Tibial artery (tissue), 4 donors: ENCODE measurements around the gene MYBPC3.

ENCODE experiments used
- DNase-seq, 2 donors: peaks; one replicate each; pipeline ENCODE4 v3.0.0-alpha.2; 2019
- H3K27ac ChIP-seq, 2 donors: fragments of 200-600 bp; sonication (generic) in 1 of 2; 1 replicate in 1 of 2; 2 replicates in 1 of 2; pipeline ENCODE4 v1.5.1; 2018 to 2019; ENCODE audit warnings: mild to moderate bottlenecking in 1 of 2
- H3K27me3 ChIP-seq, 2 donors: fragments of 200-600 bp; sonication (generic) in 1 of 2; one replicate each; pipeline versions ENCODE4 v1.5.1 to v1.6.0; 2016 to 2019
- H3K36me3 ChIP-seq, 3 donors: fragments of 200-600 bp; sonication (generic) in 2 of 3; one replicate each; pipeline ENCODE4 v1.5.1; 2016 to 2019; ENCODE audit warnings: mild to moderate bottlenecking in 2 of 3
- H3K4me1 ChIP-seq, 4 donors: fragments of 200-600 bp; sonication (generic) in 2 of 4; 1 replicate in 3 of 4; 2 replicates in 1 of 4; pipeline ENCODE4 v1.5.1; 2016 to 2019
- H3K4me3 ChIP-seq, 2 donors: fragments of 200-600 bp; sonication (generic) in 1 of 2; 1 replicate in 1 of 2; 2 replicates in 1 of 2; pipeline ENCODE4 v1.5.1; 2018 to 2019; ENCODE audit warnings: mild to moderate bottlenecking in 2 of 2
- H3K9me3 ChIP-seq, 3 donors: fragments of 200-600 bp; sonication (generic) in 1 of 3; one replicate each; pipeline ENCODE4 v1.5.1; 2016 to 2019
- intact Hi-C: fragments of 100-400 bp; cut with DNase I; formaldehyde crosslinking; loops from one replicate; pipeline ENCODE4 v1.15.0; 2023; ENCODE audit warnings: low total_unique reads
- TF ChIP-seq, protein P1 (sequence below), 2 experiments: fragments of 200-600 bp in 1 of 2; fragments of 450-650 bp in 1 of 2; IDR thresholded peaks; one replicate each; pipeline ENCODE4 v1.5.1; 2017 to 2019; ENCODE audit warnings: antibody characterized with exemption in 2 of 2, mild to moderate bottlenecking in 1 of 2, moderate library complexity in 1 of 2

MYBPC3 gene

GRCh38 chr11:47352556-47352955, at the start of gene MYBPC3:
Gene MYBPC3 (minus strand): TSS chr11:47352702. CDS start chr11:47352647, 55 bp downstream.
- no peak within 1 kb of the TSS for H3K27ac ChIP-seq
- DNase-seq: no peak
- intact Hi-C loops: loop anchor here (5.0 to 10.0 kb wide), 2 partner anchors 175 to 458 kb away; partner anchors contain the start of gene ARFGAP2
- H3K27me3 ChIP-seq: no peaks in the 10 kb centered on the region
- H3K4me1 ChIP-seq: peaks cover 0 to 11% (median 4%) of the 10 kb centered on the region in 4 donors
- TF ChIP-seq, protein P1, sequence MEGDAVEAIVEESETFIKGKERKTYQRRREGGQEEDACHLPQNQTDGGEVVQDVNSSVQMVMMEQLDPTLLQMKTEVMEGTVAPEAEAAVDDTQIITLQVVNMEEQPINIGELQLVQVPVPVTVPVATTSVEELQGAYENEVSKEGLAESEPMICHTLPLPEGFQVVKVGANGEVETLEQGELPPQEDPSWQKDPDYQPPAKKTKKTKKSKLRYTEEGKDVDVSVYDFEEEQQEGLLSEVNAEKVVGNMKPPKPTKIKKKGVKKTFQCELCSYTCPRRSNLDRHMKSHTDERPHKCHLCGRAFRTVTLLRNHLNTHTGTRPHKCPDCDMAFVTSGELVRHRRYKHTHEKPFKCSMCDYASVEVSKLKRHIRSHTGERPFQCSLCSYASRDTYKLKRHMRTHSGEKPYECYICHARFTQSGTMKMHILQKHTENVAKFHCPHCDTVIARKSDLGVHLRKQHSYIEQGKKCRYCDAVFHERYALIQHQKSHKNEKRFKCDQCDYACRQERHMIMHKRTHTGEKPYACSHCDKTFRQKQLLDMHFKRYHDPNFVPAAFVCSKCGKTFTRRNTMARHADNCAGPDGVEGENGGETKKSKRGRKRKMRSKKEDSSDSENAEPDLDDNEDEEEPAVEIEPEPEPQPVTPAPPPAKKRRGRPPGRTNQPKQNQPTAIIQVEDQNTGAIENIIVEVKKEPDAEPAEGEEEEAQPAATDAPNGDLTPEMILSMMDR (IDR thresholded peaks at IDR 0.05): no peak
- no peaks in the 10 kb centered on the region for H3K36me3 ChIP-seq
- H3K4me3 ChIP-seq: no peak within 1 kb of the TSS
- H3K9me3 ChIP-seq: no peaks in the 10 kb centered on the region

DNA sequence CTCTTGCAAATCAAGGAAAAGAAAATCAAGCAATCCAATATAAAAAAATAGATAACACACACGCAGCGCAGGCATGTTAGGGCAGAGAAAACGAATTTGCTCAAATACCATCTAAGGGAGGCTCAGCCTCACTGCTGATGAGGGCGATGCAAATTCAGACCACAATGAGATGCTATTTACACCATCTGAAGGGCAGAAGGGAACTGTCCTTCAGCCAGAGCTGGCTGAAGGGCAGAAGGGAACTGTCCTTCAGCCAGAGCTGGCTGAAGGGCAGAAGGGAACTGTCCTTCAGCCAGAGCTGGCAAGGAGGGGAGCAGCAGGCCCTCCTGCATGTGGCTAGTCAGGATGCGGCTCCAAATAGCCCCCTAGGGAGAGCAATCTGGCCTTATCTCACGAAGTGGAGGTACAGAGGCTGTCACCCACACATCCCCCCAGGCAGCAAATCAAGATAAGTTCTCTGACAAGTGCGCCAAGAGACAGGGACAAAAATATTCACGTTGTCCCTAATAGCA, 48.3 kb upstream of the MYBPC3 start:
- Histone ChIP-seq H3K9me3 (no peaks in the 10 kb centered on the region), H3K4me3 (peak overlapping the region; percentile 58 to 65), H3K27ac (peak overlapping the region; percentile 73 to 82), H3K36me3 (no peaks in the 10 kb centered on the region), H3K4me1 (peaks cover 0 to 17% (median 9%) of the 10 kb centered on the region in 4 donors), H3K27me3 (no peaks in the 10 kb centered on the region)
- TF ChIP-seq, protein P1 (IDR thresholded peaks at IDR 0.05): no peak
- peak in 1 of 2 donors; percentile 16 for DNase-seq
- intact Hi-C loops: no loop called here

- Histone ChIP-seq H3K27ac (peak overlapping the region; percentile 73 to 82), H3K9me3 (no peaks in the 10 kb centered on the region), H3K4me3 (peak overlapping the region; percentile 58 to 65), H3K27me3 (no peaks in the 10 kb centered on the region), H3K4me1 (peaks cover 0 to 17% (median 9%) of the 10 kb centered on the region in 4 donors), H3K36me3 (no peaks in the 10 kb centered on the region)
- TF ChIP-seq, protein P1 (IDR thresholded peaks at IDR 0.05): no peak
- peak in 1 of 2 donors; percentile 19 for DNase-seq
- intact Hi-C loops: no loop called here
Measured at GRCh38 chr11:47399860-47400767, 47.6 kb upstream of the MYBPC3 start.

GRCh38 chr11:47398551-47398950, 46.0 kb upstream of the MYBPC3 start:
- DNase-seq: no peak
- Histone ChIP-seq H3K27me3 (no peaks in the 10 kb centered on the region), H3K9me3 (no peaks in the 10 kb centered on the region), H3K4me1 (peaks cover 0 to 17% (median 9%) of the 10 kb centered on the region in 4 donors), H3K4me3 (no peak overlapping the region), H3K36me3 (no peaks in the 10 kb centered on the region), H3K27ac (no peak overlapping the region)
- intact Hi-C loops: no loop called here
- TF ChIP-seq, protein P1 (IDR thresholded peaks at IDR 0.05): no peak

DNA sequence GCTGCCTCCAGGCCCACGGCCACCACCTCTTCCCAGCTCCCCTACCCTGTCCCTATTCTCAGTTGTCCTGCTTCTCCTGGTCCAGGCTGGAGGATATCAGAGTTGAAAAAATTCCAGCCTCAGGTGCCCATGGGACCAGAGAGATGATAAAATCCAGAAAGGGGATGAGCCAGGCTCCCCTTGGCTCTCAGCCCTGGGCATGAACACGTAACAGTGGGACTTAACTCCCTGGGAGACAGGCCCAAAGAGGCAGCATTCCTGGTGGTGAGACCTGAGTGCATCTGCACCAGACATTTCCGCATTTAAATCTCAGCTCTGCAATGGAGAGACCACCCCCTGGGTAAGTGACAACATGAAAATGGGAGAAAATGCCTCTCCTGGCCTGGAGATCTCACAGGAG, 45.5 kb upstream of the MYBPC3 start:
- H3K27me3 ChIP-seq: no peaks in the 10 kb centered on the region
- intact Hi-C loops: no loop called here
- H3K4me3 ChIP-seq: no peak overlapping the region
- TF ChIP-seq, protein P1 (IDR thresholded peaks at IDR 0.05): no peak
- peaks cover 0 to 17% (median 9%) of the 10 kb centered on the region in 4 donors for H3K4me1 ChIP-seq
- H3K9me3 ChIP-seq: no peaks in the 10 kb centered on the region
- no peaks in the 10 kb centered on the region for H3K36me3 ChIP-seq
- DNase-seq: peak in 1 of 2 donors; percentile 11
- H3K27ac ChIP-seq: no peak overlapping the region
